DMS 273 (cell line): ENCODE measurements around the gene UQCRHL.
"Not testable (repeated sequence)": the region's sequence is repeated elsewhere in the genome, so short reads cannot be mapped to it uniquely, and the experiment has no call there.

ENCODE experiments used
- DNase-seq: peaks from one replicate; lab custom pipeline; 2025; ENCODE audit not compliant: unreplicated experiment; lab: John Stamatoyannopoulos, UW

The UQCRHL gene

GRCh38 chr1:15835741-15836510, 28.5 kb upstream of the UQCRHL start:
- DNase-seq: peak; percentile 100

GRCh38 chr1:15835205-15835740, 27.8 kb upstream of the UQCRHL start:
- peak; percentile 87 for DNase-seq

GRCh38 chr1:15834406-15835204, 27.2 kb upstream of the UQCRHL start:
- peak; percentile 97 for DNase-seq

- DNase-seq: peak; percentile 40
Measured at GRCh38 chr1:15833842-15834405, 26.5 kb upstream of the UQCRHL start.

- peak; percentile 55 for DNase-seq
Measured at GRCh38 chr1:15833069-15833679, 25.7 kb upstream of the UQCRHL start.

- DNase-seq: no peak
Measured at GRCh38 chr1:15830258-15830657, 22.8 kb upstream of the UQCRHL start.

- DNase-seq: not testable (repeated sequence)
Measured at GRCh38 chr1:15828931-15829330, 21.5 kb upstream of the UQCRHL start.

GRCh38 chr1:15827567-15827966, 20.1 kb upstream of the UQCRHL start:
- not testable (repeated sequence) for DNase-seq

- no peak for DNase-seq
Measured at GRCh38 chr1:15826810-15827507, 19.5 kb upstream of the UQCRHL start.

- no peak for DNase-seq
Measured at GRCh38 chr1:15825800-15826199, 18.4 kb upstream of the UQCRHL start.

GRCh38 chr1:15820478-15820877, 13.0 kb upstream of the UQCRHL start:
- DNase-seq: no peak

GRCh38 chr1:15816674-15817073, 9.2 kb upstream of the UQCRHL start:
- peak; percentile 64 for DNase-seq

- no peak for DNase-seq
Measured at GRCh38 chr1:15810073-15810472, 2.6 kb upstream of the UQCRHL start.

GRCh38 chr1:15808955-15809354, 1.5 kb upstream of the UQCRHL start:
- no peak for DNase-seq

GRCh38 chr1:15807121-15807520, 328 bp downstream of the UQCRHL start:
- no peak for DNase-seq

GRCh38 chr1:15804060-15804459, 3.4 kb downstream of the UQCRHL start:
- no peak for DNase-seq

- DNase-seq: peak; percentile 64
Measured at GRCh38 chr1:15803380-15803779, 4.1 kb downstream of the UQCRHL start.

GRCh38 chr1:15802234-15802965, 5.0 kb downstream of the UQCRHL start:
- DNase-seq: no peak

GRCh38 chr1:15799928-15800835, 7.3 kb downstream of the UQCRHL start:
- DNase-seq: peak; percentile 38
